CMK (cell line): ENCODE results near the gene SH3TC1.

Experiments used
- DNase-seq: peaks from one replicate; pipeline ENCODE4 v3.0.0-alpha.2; 2010; ENCODE audit warnings: low read depth

The SH3TC1 gene

GRCh38 chr4:8230033-8230432, 30.9 kb downstream of the SH3TC1 start:
- no peak for DNase-seq

DNA sequence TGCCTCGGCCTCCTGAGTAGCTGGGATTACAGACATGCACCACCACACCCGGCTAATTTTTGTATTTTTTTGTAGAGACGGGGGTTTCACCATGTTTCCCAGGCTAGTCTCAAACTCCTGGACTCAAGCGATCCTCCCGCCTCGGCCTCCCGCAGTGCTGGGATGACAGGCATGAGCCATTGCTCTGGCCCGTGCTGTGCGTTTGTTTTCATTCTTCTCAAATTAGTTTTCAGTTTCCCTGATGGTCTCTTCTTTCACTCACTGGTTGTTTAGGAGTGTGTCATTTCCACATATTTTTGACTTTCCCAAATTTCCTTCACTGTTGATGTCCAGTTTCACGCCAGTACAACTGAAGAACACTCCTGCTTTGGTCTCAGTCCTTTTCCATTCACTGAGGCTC, 31.8 kb downstream of the SH3TC1 start:
- DNase-seq = no peak

DNA sequence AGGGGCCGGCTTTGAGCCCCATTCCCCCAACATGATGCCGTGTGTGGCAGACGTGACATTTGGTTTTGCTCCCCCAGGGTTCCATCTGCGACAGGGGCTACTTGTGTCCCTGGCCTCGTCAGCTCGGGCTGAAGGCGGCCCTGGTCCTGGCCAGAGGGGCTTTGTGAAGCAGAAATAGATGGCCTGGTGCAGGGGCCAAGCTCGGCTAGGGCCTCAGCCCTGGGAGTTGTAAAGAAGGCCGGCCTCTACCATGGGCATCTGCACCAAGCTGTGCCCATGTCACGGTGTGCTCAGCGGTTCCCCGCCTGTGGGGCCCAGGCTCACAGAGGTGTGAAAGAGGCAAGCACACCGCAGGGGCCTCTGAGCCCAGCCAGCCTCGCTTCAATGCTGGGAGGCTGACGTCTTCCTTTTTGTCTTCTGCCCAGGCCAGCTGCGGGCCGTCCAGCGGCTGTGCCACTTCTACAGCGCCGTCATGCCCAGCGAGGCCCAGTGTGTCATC, 32.5 kb downstream of the SH3TC1 start:
- no peak for DNase-seq

DNA sequence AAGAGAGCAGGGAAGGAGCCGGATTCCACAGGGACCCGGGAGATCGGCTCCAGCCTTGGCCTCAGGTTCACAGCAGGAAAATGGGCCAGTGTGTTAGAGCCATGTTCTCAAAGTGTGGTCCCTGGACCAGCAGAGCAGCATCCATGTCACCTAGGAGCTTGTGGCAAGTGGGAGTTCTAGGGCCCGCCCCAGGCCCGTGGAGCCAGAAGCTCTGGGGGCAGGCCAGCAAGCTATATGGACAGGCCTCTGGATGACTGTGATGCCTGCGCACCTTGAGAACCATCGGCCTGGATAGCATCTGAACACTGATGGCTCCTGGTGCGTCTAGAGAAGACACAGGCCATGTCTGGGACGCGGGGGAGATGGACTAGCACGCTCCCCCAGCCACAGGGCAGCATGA, 33.7 kb downstream of the SH3TC1 start:
- DNase-seq = no peak

DNA sequence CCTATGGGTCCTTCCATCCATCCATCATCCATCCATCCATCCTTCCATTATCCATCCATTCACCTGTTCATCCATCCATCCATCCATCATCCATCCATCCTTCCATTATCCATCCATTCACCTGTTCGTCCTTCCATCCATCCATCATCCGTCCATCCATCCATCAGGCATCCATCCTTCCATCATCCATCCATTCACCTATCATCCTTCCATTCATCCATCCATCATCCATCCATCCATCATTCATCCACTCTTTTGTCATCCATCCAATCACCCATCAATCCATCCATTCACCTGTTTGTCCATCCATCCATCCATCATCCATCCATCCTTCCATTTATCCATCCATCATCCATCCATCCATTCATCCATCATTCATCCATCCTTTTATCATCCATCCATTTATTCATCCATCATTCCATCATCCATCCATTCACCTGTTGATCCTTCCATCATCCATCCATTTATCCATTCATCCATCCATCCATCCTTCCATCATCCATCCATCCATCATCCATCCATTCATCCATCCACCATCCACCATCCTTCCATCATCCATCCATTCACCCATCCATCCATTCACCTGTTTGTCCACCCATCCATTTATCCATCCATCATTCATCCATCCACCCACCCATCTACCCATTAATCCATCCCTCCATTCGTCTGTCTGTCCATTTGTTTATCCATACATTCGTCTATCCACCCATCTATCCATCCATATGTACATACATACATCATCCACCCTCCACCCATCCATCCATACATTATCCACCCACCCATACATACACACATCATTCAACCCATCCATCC, 34.8 kb downstream of the SH3TC1 start:
- DNase-seq = no peak

DNA sequence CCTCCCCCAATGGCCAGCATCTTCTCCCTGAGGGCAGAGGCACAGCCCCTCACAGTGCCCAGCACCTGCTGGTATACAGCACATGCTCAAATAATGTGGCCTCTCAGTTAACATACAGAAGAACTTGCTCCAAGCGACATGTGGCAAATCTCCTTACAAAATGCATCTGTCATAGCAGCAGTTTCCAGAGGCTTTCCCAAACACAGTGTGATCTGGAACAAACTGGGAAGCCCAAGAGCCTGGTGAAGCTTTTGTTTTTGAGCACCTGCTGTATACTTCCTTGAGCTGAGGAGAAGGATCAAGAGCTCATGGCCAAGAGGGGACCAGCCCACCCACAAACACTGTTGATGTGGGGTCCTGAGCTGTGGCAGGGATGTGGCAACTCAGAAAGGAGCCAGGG, 35.6 kb downstream of the SH3TC1 start:
- DNase-seq = no peak

DNA sequence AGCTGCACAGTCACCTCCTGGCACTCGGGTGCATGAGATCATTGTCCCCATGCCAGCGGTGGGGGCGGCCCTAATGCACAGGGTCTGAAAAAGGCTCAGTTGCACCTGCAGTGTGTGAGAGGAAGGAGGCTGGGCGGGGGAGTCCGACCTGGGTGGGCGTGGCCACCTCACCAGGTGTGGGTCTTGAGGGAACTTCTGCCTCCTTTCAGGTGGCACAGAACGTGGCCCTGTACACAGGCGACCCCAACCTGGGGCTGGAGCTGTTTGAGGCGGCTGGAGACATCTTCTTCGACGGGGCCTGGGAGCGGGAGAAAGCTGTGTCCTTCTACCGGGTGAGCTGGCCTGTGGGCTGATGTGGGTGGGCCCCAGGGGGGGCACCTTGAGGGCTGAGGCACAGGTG, 36.1 kb downstream of the SH3TC1 start:
- no peak for DNase-seq

GRCh38 chr4:8235686-8236085, 36.6 kb downstream of the SH3TC1 start:
- DNase-seq = no peak

- no peak for DNase-seq
Observed at GRCh38 chr4:8236106-8236919, 37.2 kb downstream of the SH3TC1 start.

DNA sequence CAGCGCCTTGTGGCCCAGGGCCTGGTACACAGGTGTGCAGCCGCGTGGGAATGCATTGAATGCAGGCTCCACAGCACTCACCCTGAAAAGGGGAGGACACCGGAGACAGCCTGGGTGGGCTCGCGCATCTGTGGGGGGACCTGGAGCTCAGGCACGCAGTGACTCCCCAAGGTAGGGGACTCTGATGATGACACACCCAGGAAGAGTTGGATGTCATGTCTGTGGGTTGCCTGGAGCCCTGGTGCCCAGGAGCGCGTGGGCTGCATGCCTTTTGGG, 37.8 kb downstream of the SH3TC1 start:
- DNase-seq = no peak

GRCh38 chr4:8237256-8237989, 38.3 kb downstream of the SH3TC1 start:
- DNase-seq = no peak

DNA sequence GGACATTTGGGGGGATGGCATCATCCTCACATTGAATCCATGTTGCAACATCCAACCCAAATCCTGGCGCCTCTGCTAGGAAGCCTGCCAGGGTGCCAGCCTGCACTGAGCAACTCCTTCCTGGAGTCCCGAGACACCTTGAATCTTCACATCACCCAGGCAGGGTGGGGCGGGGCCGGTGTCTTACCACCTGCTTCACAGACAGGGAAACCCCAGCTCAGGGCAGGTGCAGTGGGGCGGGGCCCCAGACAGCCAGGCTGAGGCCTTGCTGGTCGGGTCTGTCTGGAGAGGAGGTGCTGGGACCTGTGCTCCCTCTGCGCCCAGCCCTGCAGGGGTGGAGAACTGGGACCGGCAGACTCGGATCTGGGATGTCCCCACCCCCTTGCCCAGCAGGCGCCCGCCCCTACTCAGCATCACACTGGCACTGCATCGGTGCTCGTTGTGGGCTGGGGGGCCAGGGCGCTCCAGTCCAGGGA, 39.0 kb downstream of the SH3TC1 start:
- no peak for DNase-seq

- DNase-seq = no peak
Observed at GRCh38 chr4:8238515-8239053, 39.5 kb downstream of the SH3TC1 start.

GRCh38 chr4:8239226-8239625, 40.1 kb downstream of the SH3TC1 start:
- DNase-seq = no peak

DNA sequence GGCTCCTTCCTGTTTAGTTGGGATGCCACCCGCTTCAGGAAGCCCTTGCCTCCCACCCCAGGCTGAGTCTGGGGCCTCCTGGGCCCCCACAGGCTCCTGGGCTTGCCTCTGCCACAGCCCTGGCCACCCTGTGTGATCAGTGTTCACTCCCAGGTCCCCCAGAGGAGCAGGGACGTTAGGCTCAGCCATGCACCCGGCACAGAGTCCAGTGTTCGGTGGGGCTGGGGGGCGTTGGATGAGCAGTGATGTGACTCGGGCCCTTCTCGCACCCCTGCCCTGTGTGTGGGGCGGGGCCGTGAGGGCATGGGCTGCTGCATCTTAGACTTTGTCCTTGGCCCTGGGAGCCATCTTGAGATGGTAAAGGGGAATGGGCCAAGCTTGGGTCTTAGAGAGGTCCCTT, 40.6 kb downstream of the SH3TC1 start:
- DNase-seq = no peak

GRCh38 chr4:8240211-8241041, 41.3 kb downstream of the SH3TC1 start:
- peak; percentile 56 for DNase-seq

GRCh38 chr4:8241211-8241779, 42.2 kb downstream of the SH3TC1 start:
- no peak for DNase-seq

GRCh38 chr4:8241895-8242696, 43.0 kb downstream of the SH3TC1 start:
- peak; percentile 79 for DNase-seq

DNA sequence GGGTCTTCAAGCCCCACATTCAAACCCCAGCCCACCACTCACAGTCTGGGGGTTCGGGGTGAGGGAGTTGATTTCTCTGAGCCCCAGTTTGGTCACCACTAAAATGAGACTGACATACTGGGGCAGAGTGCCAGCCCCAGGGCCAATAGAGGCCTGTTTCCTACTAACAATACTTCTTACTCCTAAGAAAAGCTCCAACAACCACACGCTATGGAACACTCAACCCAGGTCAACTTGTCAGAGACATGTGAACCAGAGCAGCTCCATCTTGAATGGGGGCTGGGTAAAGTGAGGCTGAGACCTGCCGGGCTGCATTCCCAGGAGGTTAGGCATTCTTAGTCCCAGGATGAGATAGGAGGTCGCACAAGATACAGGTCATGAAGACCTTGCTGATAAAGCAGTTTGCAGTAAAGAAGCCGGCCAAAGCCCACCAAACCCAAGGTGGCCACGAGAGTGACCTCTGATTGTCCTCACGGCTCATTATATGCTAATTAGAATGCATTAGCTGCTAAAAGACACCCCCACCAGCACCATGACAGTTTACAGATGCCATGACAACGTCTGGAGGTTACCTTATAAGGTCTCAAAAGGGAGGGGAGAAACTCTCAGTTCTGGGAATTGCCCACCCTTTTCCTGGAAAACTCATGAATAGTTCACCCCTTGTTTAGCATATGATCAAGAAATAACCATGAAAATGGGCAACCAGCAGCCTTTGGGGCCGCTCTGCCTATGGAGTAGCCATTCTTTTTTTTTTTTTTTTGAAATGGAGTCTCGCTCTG, 43.9 kb downstream of the SH3TC1 start:
- DNase-seq = no peak
